CD4-positive, alpha-beta memory T cell (primary cell): Measurements from ENCODE around the gene PROX2. TPM values are rescaled to one million over a fixed set of nuclear protein-coding genes. Genes with fewer than 3 reads are reported as not detected.
A peak's percentile ranks its signal among the peaks of the same experiment; 100 is the strongest.

Source experiments
- CTCF ChIA-PET: fragments of 350-600 bp; sonication (Branson Sonifier 250); formaldehyde crosslinking; loops from one replicate; lab custom pipeline; 2021; ENCODE audit warnings: inconsistent platforms; ENCODE audit not compliant: partially characterized antibody; lab: Charles Lee
- POLR2A ChIA-PET: fragments of 350-600 bp; sonication (Branson Sonifier 250); formaldehyde crosslinking; loops from one replicate; lab custom pipeline; 2021; ENCODE audit not compliant: partially characterized antibody; lab: Charles Lee
- DNase-seq, 5 donors: peaks; one replicate each; pipeline versions ENCODE4 v3.0.0 to v3.0.0-alpha.2; 2020 to 2022; ENCODE audit warnings: mixed read lengths in 1 of 5
- H3K27ac ChIP-seq: one replicate; pipeline ENCODE4 v1.7.0; 2013; ENCODE audit warnings: low read depth, low read length
- H3K27me3 ChIP-seq: 2 replicates; pipeline ENCODE4 v1.7.0; 2013; ENCODE audit warnings: mild to moderate bottlenecking, low read length, moderate library complexity; ENCODE audit not compliant: insufficient read depth
- H3K36me3 ChIP-seq: 2 replicates; pipeline ENCODE4 v1.7.0; 2013; ENCODE audit warnings: mild to moderate bottlenecking, low read length, moderate library complexity; ENCODE audit not compliant: insufficient read depth
- H3K4me1 ChIP-seq: 2 replicates; pipeline ENCODE4 v1.7.0; 2013; ENCODE audit warnings: mild to moderate bottlenecking, low read length, moderate library complexity; ENCODE audit not compliant: insufficient read depth
- H3K4me3 ChIP-seq, 2 donors: one replicate each; pipeline ENCODE4 v1.7.0; 2013; ENCODE audit warnings: low read length in 2 of 2, mild to moderate bottlenecking in 1 of 2
- H3K9me3 ChIP-seq, 2 donors: one replicate each; pipeline ENCODE4 v1.7.0; 2013; ENCODE audit warnings: low read length in 2 of 2, control low read depth in 1 of 2; ENCODE audit not compliant: control insufficient read depth in 1 of 2
- H3K27ac Mint-ChIP-seq, 7 donors: one replicate each; pipeline ENCODE4 v1.8.0; 2020 to 2021; ENCODE audit warnings: mixed read lengths in 7 of 7, mild to moderate bottlenecking in 6 of 7, inconsistent platforms in 3 of 7, moderate library complexity in 3 of 7
- H3K27me3 Mint-ChIP-seq, 2 donors: one replicate each; pipeline ENCODE4 v1.8.0; 2020 to 2021; ENCODE audit warnings: mixed read lengths in 2 of 2
- H3K36me3 Mint-ChIP-seq, 2 donors: one replicate each; pipeline ENCODE4 v1.8.0; 2020 to 2021; ENCODE audit warnings: mixed read lengths in 2 of 2, inconsistent platforms in 1 of 2, mild to moderate bottlenecking in 1 of 2
- H3K4me1 Mint-ChIP-seq, 4 donors: one replicate each; pipeline ENCODE4 v1.8.0; 2020 to 2021; ENCODE audit warnings: mixed read lengths in 4 of 4, mild to moderate bottlenecking in 1 of 4
- H3K4me3 Mint-ChIP-seq, 8 donors: one replicate each; pipeline ENCODE4 v1.8.0; 2020 to 2021; ENCODE audit warnings: mixed read lengths in 8 of 8, mild to moderate bottlenecking in 7 of 8, moderate library complexity in 6 of 8, inconsistent platforms in 3 of 8
- H3K9me3 Mint-ChIP-seq, 8 donors: one replicate each; pipeline ENCODE4 v1.8.0; 2020 to 2021; ENCODE audit warnings: mixed read lengths in 8 of 8, mild to moderate bottlenecking in 5 of 8, inconsistent platforms in 3 of 8, moderate library complexity in 1 of 8
- intact Hi-C: fragments of 100-400 bp; cut with micrococcal nuclease; formaldehyde crosslinking; loops from one replicate; pipeline ENCODE4 v1.15.1; 2023
- polyA plus RNA-seq, 2 donors: library from polyadenylated mRNA; unstranded; fragments of 300-500 nt; fragmentation: Illumina TruSeq; gene quantifications; one replicate each; pipeline ENCODE4 v1.2.3, GENCODE V29; 2021
- total RNA-seq, 2 experiments: library from RNA; stranded (reverse); gene quantifications; one replicate each; pipeline ENCODE4 v1.2.3, GENCODE V29; 2021

Gene PROX2
- total and polyA plus RNA-seq, 4 experiments from 2014 or later = 0.05 TPM; not detected in 3

- intact Hi-C loops = no loop called here
- ChIA-PET POLR2A (interaction anchor here (2.6 kb wide), 1 partner anchor 10 kb away, joined by 20 read pairs; the partner anchor contains the start of gene DLST), CTCF (interaction anchor here (0.8 to 8.6 kb wide), 7 partner anchors 9 to 321 kb away, joined by 3 to 90 read pairs (median 5); no protein-coding TSS in a partner anchor)
- no peak for DNase-seq
- Mint-ChIP-seq H3K9me3 (no peaks in the 10 kb centered on the region), H3K27me3 (no peaks in the 10 kb centered on the region), H3K27ac (peak overlapping the region in 5 of 7 donors; percentile 18 to 77 (median 29)), H3K36me3 (peaks cover 51 to 94% of the 10 kb centered on the region in 2 donors), H3K4me1 (peaks cover 12 to 19% (median 16%) of the 10 kb centered on the region in 4 donors), H3K4me3 (no peak overlapping the region)
- Histone ChIP-seq H3K36me3 (peaks cover 79% of the 10 kb centered on the region), H3K27me3 (no peaks in the 10 kb centered on the region), H3K4me1 (peaks cover 12% of the 10 kb centered on the region), H3K27ac (no peak overlapping the region), H3K4me3 (no peak overlapping the region), H3K9me3 (no peaks in the 10 kb centered on the region)
Observed at GRCh38 chr14:74892745-74893144, 16.8 kb upstream of the PROX2 start.

- peaks cover 71% of the 10 kb centered on the region for H3K36me3 ChIP-seq
- H3K9me3 Mint-ChIP-seq = no peaks in the 10 kb centered on the region
- peak overlapping the region in 2 of 7 donors; percentile 29 to 31 for H3K27ac Mint-ChIP-seq
- no peak overlapping the region for H3K4me3 Mint-ChIP-seq
- peaks cover 44 to 85% of the 10 kb centered on the region in 2 donors for H3K36me3 Mint-ChIP-seq
- H3K4me1 ChIP-seq = peaks cover 16% of the 10 kb centered on the region
- intact Hi-C loops = no loop called here
- ChIA-PET CTCF (interaction anchor here (1.2 to 8.6 kb wide), 4 partner anchors 8 to 31 kb away, joined by 5 to 90 read pairs (median 36); no protein-coding TSS in a partner anchor), POLR2A (interaction anchor here (2.6 kb wide), 1 partner anchor 9 kb away, joined by 20 read pairs; the partner anchor contains the start of gene DLST)
- H3K27ac ChIP-seq = no peak overlapping the region
- peaks cover 12 to 22% (median 18%) of the 10 kb centered on the region in 4 donors for H3K4me1 Mint-ChIP-seq
- H3K4me3 ChIP-seq = no peak overlapping the region
- H3K27me3 Mint-ChIP-seq = no peaks in the 10 kb centered on the region
- no peak for DNase-seq
- H3K27me3 ChIP-seq = no peaks in the 10 kb centered on the region
- no peaks in the 10 kb centered on the region for H3K9me3 ChIP-seq
Observed at GRCh38 chr14:74891870-74892269, 15.9 kb upstream of the PROX2 start.

DNA sequence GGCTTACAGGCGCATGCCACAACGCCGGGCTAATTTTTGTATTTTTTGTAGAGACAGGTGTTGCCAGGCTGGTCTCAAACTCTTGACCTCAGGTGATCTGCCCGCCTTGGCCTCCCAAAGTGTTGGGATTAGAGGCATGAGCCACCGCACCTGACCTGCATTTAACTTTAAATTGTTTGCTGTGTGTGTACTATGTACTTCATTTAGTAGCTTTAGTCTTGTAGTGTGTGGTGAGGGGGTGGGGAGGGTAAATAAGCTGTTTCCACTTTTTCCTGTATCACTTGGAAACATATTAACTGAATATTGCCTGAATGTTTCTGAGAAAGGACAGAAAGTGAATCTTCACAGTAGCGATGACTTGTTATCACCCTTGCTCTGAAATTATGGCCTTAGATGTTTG is 14.3 kb upstream of the PROX2 start:
- H3K4me3 ChIP-seq = no peak overlapping the region
- H3K27ac Mint-ChIP-seq = peak overlapping the region in 1 of 7 donors; percentile 29
- POLR2A ChIA-PET = interaction anchor here (0.8 to 1.3 kb wide), 2 partner anchors 8 to 128 kb away, joined by 3 to 5 read pairs; partner anchors contain the start of gene DLST
- peak overlapping the region in 1 of 8 donors; percentile 2 for H3K4me3 Mint-ChIP-seq
- intact Hi-C loops = no loop called here
- no peaks in the 10 kb centered on the region for H3K9me3 Mint-ChIP-seq
- no peak for DNase-seq
- peaks cover 25 to 38% (median 31%) of the 10 kb centered on the region in 4 donors for H3K4me1 Mint-ChIP-seq
- H3K27me3 Mint-ChIP-seq = no peaks in the 10 kb centered on the region
- H3K4me1 ChIP-seq = peaks cover 32% of the 10 kb centered on the region
- H3K27me3 ChIP-seq = no peaks in the 10 kb centered on the region
- H3K9me3 ChIP-seq = no peaks in the 10 kb centered on the region
- H3K36me3 ChIP-seq = peaks cover 62% of the 10 kb centered on the region
- CTCF ChIA-PET = interaction anchor here (0.6 to 8.6 kb wide), 9 partner anchors 10 to 199 kb away, joined by 3 to 90 read pairs (median 4); no protein-coding TSS in a partner anchor
- peaks cover 39 to 84% of the 10 kb centered on the region in 2 donors for H3K36me3 Mint-ChIP-seq
- H3K27ac ChIP-seq = no peak overlapping the region

DNA sequence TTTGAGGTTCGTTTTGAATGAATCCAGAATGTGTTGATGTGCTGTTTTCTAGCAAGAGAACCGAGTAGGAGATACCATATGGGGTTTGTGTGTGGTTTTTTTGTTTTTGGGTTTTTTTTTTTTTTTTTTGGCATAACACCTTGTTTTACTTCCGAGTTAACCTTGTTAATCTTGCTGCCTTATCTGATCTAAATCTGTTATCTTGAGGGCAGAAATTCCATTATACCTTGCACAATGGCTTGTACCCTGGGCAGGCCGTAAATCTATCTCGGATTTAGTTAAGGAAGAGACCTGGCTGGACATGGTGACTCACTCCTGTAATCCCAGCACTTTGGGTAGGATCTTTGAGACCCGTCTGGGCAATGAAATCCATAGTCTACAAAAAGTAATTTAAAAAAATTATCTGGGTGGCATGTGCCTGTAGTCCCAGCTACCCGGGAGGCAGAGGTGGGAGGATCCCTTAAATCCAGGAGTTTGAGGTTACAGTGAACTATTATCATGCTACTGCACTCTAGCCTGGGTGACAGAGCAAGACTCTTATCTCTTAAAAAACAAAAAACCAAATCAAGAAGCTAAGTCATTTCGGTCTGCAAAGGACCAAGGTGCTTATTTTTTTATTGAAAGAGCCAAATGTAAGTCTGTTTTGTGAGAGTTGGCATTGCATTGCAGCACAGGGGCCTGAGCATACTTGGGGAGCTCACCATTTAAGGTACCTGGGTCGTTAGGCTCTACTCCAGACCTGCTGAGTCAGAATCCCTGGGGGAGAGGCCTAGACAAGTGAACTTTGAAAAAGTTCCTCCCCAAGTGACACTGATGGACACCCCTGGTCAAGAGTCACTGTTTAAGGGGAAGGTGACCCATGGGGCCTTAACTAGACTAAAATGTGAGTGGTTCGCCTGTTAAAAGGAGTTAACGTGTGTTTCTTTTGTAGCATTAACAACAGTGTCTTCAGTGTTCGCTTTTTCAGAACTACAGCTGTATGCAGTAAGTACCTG is 12.5 kb upstream of the PROX2 start:
- Histone ChIP-seq H3K27me3 (no peaks in the 10 kb centered on the region), H3K4me3 (no peak overlapping the region), H3K4me1 (peaks cover 50% of the 10 kb centered on the region), H3K27ac (no peak overlapping the region), H3K36me3 (peaks cover 48% of the 10 kb centered on the region), H3K9me3 (no peaks in the 10 kb centered on the region)
- DNase-seq = peak in 2 of 5 donors; percentile 15 to 25
- H3K9me3 Mint-ChIP-seq = no peaks in the 10 kb centered on the region
- H3K4me3 Mint-ChIP-seq = peak overlapping the region in 7 of 8 donors; percentile 31 to 58 (median 41)
- peaks cover 38 to 56% (median 48%) of the 10 kb centered on the region in 4 donors for H3K4me1 Mint-ChIP-seq
- H3K27ac Mint-ChIP-seq = peak overlapping the region; percentile 59 to 89 (median 73)
- no peaks in the 10 kb centered on the region for H3K27me3 Mint-ChIP-seq
- peaks cover 27 to 81% of the 10 kb centered on the region in 2 donors for H3K36me3 Mint-ChIP-seq
- POLR2A ChIA-PET = interaction anchor here (0.6 to 0.9 kb wide), 3 partner anchors 12 to 17 kb away, joined by 3 read pairs; no protein-coding TSS in a partner anchor
- CTCF ChIA-PET = interaction anchor here (0.6 to 8.6 kb wide), 4 partner anchors 9 to 243 kb away, joined by 3 to 90 read pairs (median 10); no protein-coding TSS in a partner anchor
- intact Hi-C loops = no loop called here

GRCh38 chr14:74886001-74886400 is 10.1 kb upstream of the PROX2 start:
- H3K27me3 Mint-ChIP-seq = no peaks in the 10 kb centered on the region
- POLR2A ChIA-PET = interaction anchor here (8.1 kb wide), 1 partner anchor 15 kb away, joined by 94 read pairs; no protein-coding TSS in a partner anchor

GRCh38 chr14:74882103-74882920 is 6.4 kb upstream of the PROX2 start:
- peaks cover 3 to 42% of the 10 kb centered on the region in 2 donors for H3K36me3 Mint-ChIP-seq
- H3K27ac ChIP-seq = peak overlapping the region; percentile 87
- H3K27ac Mint-ChIP-seq = peak overlapping the region; percentile 93 to 100 (median 100)
- peak overlapping the region; percentile 96 to 100 (median 99) for H3K4me3 Mint-ChIP-seq
- no peaks in the 10 kb centered on the region for H3K9me3 Mint-ChIP-seq
- CTCF ChIA-PET = interaction anchor here (0.7 to 19.5 kb wide), 7 partner anchors 10 to 270 kb away, joined by 3 to 253 read pairs (median 8); partner anchors contain the start of gene LTBP2
- peak; percentile 70 to 80 (median 74) for DNase-seq
- peaks cover 6% of the 10 kb centered on the region for H3K36me3 ChIP-seq
- intact Hi-C loops = loop anchor here (1.0 to 5.0 kb wide), 2 partner anchors 120 kb away; partner anchors contain the start of genes EIF2B2 and YLPM1
- H3K4me3 ChIP-seq = peak overlapping the region; percentile 44 to 98
- POLR2A ChIA-PET = interaction anchor here (0.5 to 8.1 kb wide), 16 partner anchors 8 to 293 kb away, joined by 3 to 94 read pairs (median 5); partner anchors contain the start of genes ACYP1, RPS6KL1 and YLPM1
- peaks cover 49 to 75% (median 62%) of the 10 kb centered on the region in 4 donors for H3K4me1 Mint-ChIP-seq
- no peaks in the 10 kb centered on the region for H3K9me3 ChIP-seq
- no peaks in the 10 kb centered on the region for H3K27me3 Mint-ChIP-seq
- no peaks in the 10 kb centered on the region for H3K27me3 ChIP-seq
- peaks cover 55% of the 10 kb centered on the region for H3K4me1 ChIP-seq

More at GRCh38 chr14:74886001-74886400, 10.1 kb upstream of the PROX2 start:
- peak overlapping the region in 6 of 7 donors; percentile 28 to 93 (median 82) for H3K27ac Mint-ChIP-seq
- no peaks in the 10 kb centered on the region for H3K9me3 ChIP-seq
- peaks cover 24% of the 10 kb centered on the region for H3K36me3 ChIP-seq
- CTCF ChIA-PET = interaction anchor here (1.1 to 19.5 kb wide), 2 partner anchors 19 to 27 kb away, joined by 3 to 253 read pairs; no protein-coding TSS in a partner anchor
- H3K4me3 Mint-ChIP-seq = peak overlapping the region in 4 of 8 donors; percentile 3 to 56 (median 27)
- intact Hi-C loops = no loop called here
- H3K4me1 ChIP-seq = peaks cover 63% of the 10 kb centered on the region
- H3K36me3 Mint-ChIP-seq = peaks cover 15 to 67% of the 10 kb centered on the region in 2 donors
- H3K4me1 Mint-ChIP-seq = peaks cover 46 to 75% (median 62%) of the 10 kb centered on the region in 4 donors
- H3K27me3 ChIP-seq = no peaks in the 10 kb centered on the region
- H3K27ac ChIP-seq = no peak overlapping the region
- no peaks in the 10 kb centered on the region for H3K9me3 Mint-ChIP-seq
- no peak overlapping the region for H3K4me3 ChIP-seq
- no peak for DNase-seq
